Cardiac fibroblast (primary cell): Measurements from ENCODE around the gene NDUFA6.
A peak's percentile ranks its signal among the peaks of the same experiment; 100 is the strongest.

ENCODE experiments used
- DNase-seq, 2 donors: peaks; one replicate each; pipeline versions ENCODE4 v3.0.0 to v3.0.0-alpha.2; 2010; ENCODE audit warnings: low read depth in 2 of 2
- H3K4me3 ChIP-seq, 2 donors: replicated peaks in 1 of 2; 1 replicate in 1 of 2; 2 replicates in 1 of 2; pipeline ENCODE4 v1.5.1; 2011; ENCODE audit warnings: low read depth in 2 of 2, low read length in 2 of 2, mild to moderate bottlenecking in 2 of 2, moderate library complexity in 1 of 2
- CTCF ChIP-seq: IDR thresholded peaks from one replicate; pipeline ENCODE4 v1.5.1; 2011; ENCODE audit warnings: low read depth, mild to moderate bottlenecking, low read length, inconsistent platforms

The NDUFA6 gene

GRCh38 chr22:42070517-42071422 is 19.8 kb downstream of the NDUFA6 start, which contains the start of gene NAGA:
TSS of gene NAGA (minus strand) at chr22:42070812. CDS start at chr22:42070297, 515 bp downstream.
- peak within 1 kb of the TSS; percentile 63 to 68 for H3K4me3 ChIP-seq
- no peak for TF ChIP-seq CTCF
- DNase-seq = peak; percentile 96

- H3K4me3 ChIP-seq = peak overlapping the region; percentile 63 to 68
- TF ChIP-seq CTCF = no peak
- DNase-seq = peak in 1 of 2 donors; percentile 9
These were observed 20.6 kb downstream of the NDUFA6 start for GRCh38 chr22:42069801-42070516.

GRCh38 chr22:42068291-42068690 is 22.3 kb downstream of the NDUFA6 start:
- TF ChIP-seq CTCF = no peak
- no peak for DNase-seq

GRCh38 chr22:42067671-42068251 is 22.8 kb downstream of the NDUFA6 start:
- no peak for DNase-seq
- H3K4me3 ChIP-seq = no peak overlapping the region
- TF ChIP-seq CTCF = no peak

More at GRCh38 chr22:42068291-42068690, 22.3 kb downstream of the NDUFA6 start:
- H3K4me3 ChIP-seq = no peak overlapping the region

- no peak for TF ChIP-seq CTCF
- DNase-seq = no peak
- no peak overlapping the region for H3K4me3 ChIP-seq
These were observed 23.6 kb downstream of the NDUFA6 start for GRCh38 chr22:42066937-42067336.

- no peak overlapping the region for H3K4me3 ChIP-seq
- no peak for TF ChIP-seq CTCF
- no peak for DNase-seq
These were observed 24.3 kb downstream of the NDUFA6 start for GRCh38 chr22:42066126-42066761.
